ENCODE data around the gene DNMT3A. TPM values are rescaled to one million over a fixed set of nuclear protein-coding genes. Genes with fewer than 3 reads are reported as not detected.

The DNMT3A gene
- total RNA-seq, 4 donors from 2014 or later, result 11.3 to 29.5 (median 16.9) TPM

- intact Hi-C loops (cut with DNase I), result no loop called here
- 92% methylated on average over 19 of the region's 19 CpGs for WGBS
- no peak overlapping the region for H3K4me3 ChIP-seq
- TF ChIP-seq, protein P1, sequence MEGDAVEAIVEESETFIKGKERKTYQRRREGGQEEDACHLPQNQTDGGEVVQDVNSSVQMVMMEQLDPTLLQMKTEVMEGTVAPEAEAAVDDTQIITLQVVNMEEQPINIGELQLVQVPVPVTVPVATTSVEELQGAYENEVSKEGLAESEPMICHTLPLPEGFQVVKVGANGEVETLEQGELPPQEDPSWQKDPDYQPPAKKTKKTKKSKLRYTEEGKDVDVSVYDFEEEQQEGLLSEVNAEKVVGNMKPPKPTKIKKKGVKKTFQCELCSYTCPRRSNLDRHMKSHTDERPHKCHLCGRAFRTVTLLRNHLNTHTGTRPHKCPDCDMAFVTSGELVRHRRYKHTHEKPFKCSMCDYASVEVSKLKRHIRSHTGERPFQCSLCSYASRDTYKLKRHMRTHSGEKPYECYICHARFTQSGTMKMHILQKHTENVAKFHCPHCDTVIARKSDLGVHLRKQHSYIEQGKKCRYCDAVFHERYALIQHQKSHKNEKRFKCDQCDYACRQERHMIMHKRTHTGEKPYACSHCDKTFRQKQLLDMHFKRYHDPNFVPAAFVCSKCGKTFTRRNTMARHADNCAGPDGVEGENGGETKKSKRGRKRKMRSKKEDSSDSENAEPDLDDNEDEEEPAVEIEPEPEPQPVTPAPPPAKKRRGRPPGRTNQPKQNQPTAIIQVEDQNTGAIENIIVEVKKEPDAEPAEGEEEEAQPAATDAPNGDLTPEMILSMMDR (IDR thresholded peaks at IDR 0.05), result no peak
- no peak for TF ChIP-seq EP300 (IDR thresholded peaks at IDR 0.05)
- no peak for TF ChIP-seq POLR2A (IDR thresholded peaks at IDR 0.05; ENCODE audit: low read depth)
- TF ChIP-seq POLR2AphosphoS5 (IDR thresholded peaks at IDR 0.05), result no peak
- H3K27me3 ChIP-seq, result no peaks in the 10 kb centered on the region
- peaks cover 0 to 18% (median 2%) of the 10 kb centered on the region in 4 donors for H3K36me3 ChIP-seq
- H3K4me1 ChIP-seq, result no peaks in the 10 kb centered on the region
- no peaks in the 10 kb centered on the region for H3K9me3 ChIP-seq
- no peak for DNase-seq (ENCODE audit: extremely low spot score)
- H3K27ac ChIP-seq (replicated peaks in 1 of 4), result no peak overlapping the region
Observed at GRCh38 chr2:25386971-25387875, 45.5 kb upstream of the DNMT3A start.

DNA sequence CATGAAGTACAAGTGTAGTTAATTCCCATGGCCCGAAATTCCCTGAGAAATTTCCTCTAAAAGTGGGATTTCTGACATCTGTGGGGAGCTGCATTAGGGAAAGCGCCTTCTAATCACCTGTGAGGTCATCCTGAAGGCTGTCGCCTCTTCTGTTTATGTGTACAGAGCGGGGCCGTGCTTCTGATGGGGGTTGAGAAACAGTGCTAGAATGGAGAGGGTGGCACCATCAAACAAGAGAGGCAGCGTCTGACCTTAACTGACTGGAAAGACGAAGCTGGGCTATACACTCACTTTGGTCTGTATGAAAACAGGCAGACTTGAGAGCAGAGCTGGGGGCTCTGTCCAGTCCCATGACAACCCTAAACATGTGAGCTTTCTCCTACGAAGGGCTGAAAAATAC is 44.2 kb upstream of the DNMT3A start:
- DNase-seq (ENCODE audit: extremely low spot score), result no peak
- TF ChIP-seq POLR2AphosphoS5 (IDR thresholded peaks at IDR 0.05) (no peak), POLR2A (IDR thresholded peaks at IDR 0.05; ENCODE audit: low read depth) (no peak), EP300 (IDR thresholded peaks at IDR 0.05) (no peak)
- TF ChIP-seq, protein P1 (IDR thresholded peaks at IDR 0.05), result no peak
- no peaks in the 10 kb centered on the region for H3K27me3 ChIP-seq
- no peak overlapping the region for H3K4me3 ChIP-seq
- no peaks in the 10 kb centered on the region for H3K4me1 ChIP-seq
- H3K9me3 ChIP-seq, result no peaks in the 10 kb centered on the region
- WGBS, result 92% methylated on average over 8 of the region's 8 CpGs
- peaks cover 0 to 18% (median 2%) of the 10 kb centered on the region in 4 donors for H3K36me3 ChIP-seq
- intact Hi-C loops (cut with DNase I), result no loop called here
- H3K27ac ChIP-seq (replicated peaks in 1 of 4), result no peak overlapping the region

DNA sequence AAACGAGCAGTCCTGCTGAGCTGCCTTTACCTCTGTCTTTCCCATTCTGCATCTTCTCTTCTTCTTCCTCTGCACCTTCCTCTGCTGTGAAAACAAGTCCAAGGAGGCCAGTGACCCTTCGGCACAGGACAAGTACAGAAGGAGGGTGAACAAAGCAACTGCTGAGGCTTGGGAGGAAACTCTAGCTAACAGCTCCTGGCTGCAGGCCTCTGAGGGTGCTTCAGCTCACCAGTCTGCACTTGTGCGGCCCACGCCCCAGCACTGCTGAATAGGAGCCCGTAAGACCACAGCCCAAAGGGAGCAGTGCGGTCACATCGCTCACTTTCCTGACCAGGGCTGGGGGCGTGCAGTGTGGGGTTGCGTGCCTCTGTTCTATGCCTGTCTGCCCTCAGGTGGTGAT is 42.1 kb upstream of the DNMT3A start:
- DNase-seq (ENCODE audit: extremely low spot score), result no peak
- Histone ChIP-seq H3K4me3 (no peak overlapping the region), H3K27ac (replicated peaks in 1 of 4) (no peak overlapping the region), H3K27me3 (no peaks in the 10 kb centered on the region), H3K36me3 (peaks cover 0 to 18% (median 2%) of the 10 kb centered on the region in 4 donors), H3K4me1 (no peaks in the 10 kb centered on the region), H3K9me3 (no peaks in the 10 kb centered on the region)
- 99% methylated on average over 5 of the region's 9 CpGs for WGBS
- no peak for TF ChIP-seq EP300 (IDR thresholded peaks at IDR 0.05)
- no peak for TF ChIP-seq POLR2AphosphoS5 (IDR thresholded peaks at IDR 0.05)
- TF ChIP-seq, protein P1 (IDR thresholded peaks at IDR 0.05), result no peak
- TF ChIP-seq POLR2A (IDR thresholded peaks at IDR 0.05; ENCODE audit: low read depth), result no peak
- intact Hi-C loops (cut with DNase I), result no loop called here

DNA sequence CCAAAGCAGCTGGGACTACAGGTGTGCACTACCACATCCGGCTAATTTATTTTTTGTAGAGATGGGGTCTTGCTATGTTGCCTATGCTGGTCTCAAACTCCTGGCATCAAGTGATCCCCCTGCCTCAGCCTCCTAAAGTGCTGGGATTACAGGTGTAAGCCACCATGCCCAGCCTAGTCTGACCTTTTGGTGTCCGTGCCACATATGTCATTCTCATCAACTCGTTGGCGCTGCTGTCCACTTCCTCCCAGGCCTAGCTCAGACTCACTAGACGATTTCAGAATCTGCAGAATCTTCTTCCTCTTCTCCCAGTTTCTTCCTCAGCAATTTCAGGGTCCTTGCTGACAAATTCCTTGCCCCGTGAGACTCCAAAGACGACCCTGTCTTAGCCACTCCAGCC is 39.8 kb upstream of the DNMT3A start:
- WGBS, result 68% methylated on average over 7 of the region's 7 CpGs
- Histone ChIP-seq H3K27me3 (no peaks in the 10 kb centered on the region), H3K36me3 (peaks cover 0 to 3% (median under 1%) of the 10 kb centered on the region in 4 donors), H3K4me3 (no peak overlapping the region), H3K4me1 (peaks cover 8 to 19% (median 18%) of the 10 kb centered on the region in 4 donors), H3K9me3 (no peaks in the 10 kb centered on the region), H3K27ac (replicated peaks in 1 of 4) (no peak overlapping the region)
- DNase-seq (ENCODE audit: extremely low spot score), result no peak
- intact Hi-C loops (cut with DNase I), result no loop called here
- TF ChIP-seq POLR2A (IDR thresholded peaks at IDR 0.05; ENCODE audit: low read depth) (no peak), POLR2AphosphoS5 (IDR thresholded peaks at IDR 0.05) (no peak), EP300 (IDR thresholded peaks at IDR 0.05) (no peak)
- TF ChIP-seq, protein P1 (IDR thresholded peaks at IDR 0.05), result no peak
